Right lobe of liver (tissue), 4 donors: Measurements from ENCODE around the gene ATP6V0B.

Experiments
- CTCF ChIP-seq, 4 donors: fragments of 200-600 bp in 3 of 4; fragments of 450-650 bp in 1 of 4; IDR thresholded peaks; one replicate each; pipeline versions ENCODE4 v1.5.1 to v1.8.0; 2016 to 2022; ENCODE audit warnings: antibody characterized with exemption in 4 of 4, mild to moderate bottlenecking in 2 of 4
- POLR2A ChIP-seq: fragments of 450-650 bp; IDR thresholded peaks from one replicate; pipeline ENCODE4 v1.6.1; 2017; ENCODE audit warnings: antibody characterized with exemption, mild to moderate bottlenecking
- donor health status: DM: no; HTN: no; CAD: no.
- donor health status: DM: no; HTN: no; CAD: no.
- donor health status: DM: no; HTN: yes; CAD: no.

- no peak for TF ChIP-seq POLR2A
- no peak for TF ChIP-seq CTCF (IDR thresholded peaks at IDR 0.05)
Measured at GRCh38 chr1:44012404-44012803, 37.6 kb downstream of the ATP6V0B start.
